LNCAP (cell line): ENCODE results near the gene OLFML2A.

ENCODE experiments used
- TF ChIP-seq, protein P1 (sequence below): fragments of 450-650 bp; IDR thresholded peaks from 2 replicates; pipeline ENCODE4 v1.5.1; 2017; ENCODE audit warnings: mild to moderate bottlenecking

Gene OLFML2A

DNA sequence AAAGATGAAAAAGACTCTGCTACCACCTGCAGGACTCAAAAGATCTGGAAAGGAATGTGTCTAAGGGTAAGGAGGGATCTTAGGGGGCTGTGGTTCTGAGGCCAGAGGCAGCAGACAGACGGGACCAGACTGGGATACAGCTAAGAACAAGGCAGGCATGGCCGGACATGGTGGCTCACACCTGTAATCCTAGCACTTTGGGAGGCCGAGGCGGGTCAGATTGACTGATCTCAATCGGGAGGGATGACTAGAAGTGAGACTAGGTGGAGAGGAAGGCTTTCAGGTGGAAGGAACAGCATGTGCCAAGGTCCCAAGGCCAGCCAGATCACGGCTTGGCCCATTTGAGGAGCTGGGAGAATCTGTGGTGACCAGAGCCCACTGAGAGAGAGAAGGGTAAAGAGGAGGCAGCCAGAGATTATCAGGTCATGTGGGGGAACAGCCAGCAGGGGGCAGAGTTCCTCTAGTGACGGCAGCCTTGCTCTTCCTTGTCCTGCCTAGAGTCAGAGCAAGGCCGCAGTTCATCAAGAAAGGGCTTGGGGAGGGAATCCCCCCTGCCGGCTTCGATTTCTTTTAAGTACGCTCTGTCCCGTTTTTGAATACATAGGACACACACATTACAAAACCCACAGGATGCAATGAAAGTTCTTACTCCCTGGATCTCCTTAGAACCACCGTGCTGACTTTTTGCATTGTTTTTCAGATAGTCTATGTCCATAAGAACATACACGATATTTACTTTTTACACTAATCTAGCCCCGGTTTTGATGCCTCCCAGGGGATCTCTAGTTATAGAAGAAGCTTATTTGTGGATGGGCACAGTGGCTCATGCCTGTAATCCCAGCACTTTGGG lies 2.6 kb upstream of the OLFML2A start:
- TF ChIP-seq, protein P1, sequence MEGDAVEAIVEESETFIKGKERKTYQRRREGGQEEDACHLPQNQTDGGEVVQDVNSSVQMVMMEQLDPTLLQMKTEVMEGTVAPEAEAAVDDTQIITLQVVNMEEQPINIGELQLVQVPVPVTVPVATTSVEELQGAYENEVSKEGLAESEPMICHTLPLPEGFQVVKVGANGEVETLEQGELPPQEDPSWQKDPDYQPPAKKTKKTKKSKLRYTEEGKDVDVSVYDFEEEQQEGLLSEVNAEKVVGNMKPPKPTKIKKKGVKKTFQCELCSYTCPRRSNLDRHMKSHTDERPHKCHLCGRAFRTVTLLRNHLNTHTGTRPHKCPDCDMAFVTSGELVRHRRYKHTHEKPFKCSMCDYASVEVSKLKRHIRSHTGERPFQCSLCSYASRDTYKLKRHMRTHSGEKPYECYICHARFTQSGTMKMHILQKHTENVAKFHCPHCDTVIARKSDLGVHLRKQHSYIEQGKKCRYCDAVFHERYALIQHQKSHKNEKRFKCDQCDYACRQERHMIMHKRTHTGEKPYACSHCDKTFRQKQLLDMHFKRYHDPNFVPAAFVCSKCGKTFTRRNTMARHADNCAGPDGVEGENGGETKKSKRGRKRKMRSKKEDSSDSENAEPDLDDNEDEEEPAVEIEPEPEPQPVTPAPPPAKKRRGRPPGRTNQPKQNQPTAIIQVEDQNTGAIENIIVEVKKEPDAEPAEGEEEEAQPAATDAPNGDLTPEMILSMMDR: peak; percentile 82

DNA sequence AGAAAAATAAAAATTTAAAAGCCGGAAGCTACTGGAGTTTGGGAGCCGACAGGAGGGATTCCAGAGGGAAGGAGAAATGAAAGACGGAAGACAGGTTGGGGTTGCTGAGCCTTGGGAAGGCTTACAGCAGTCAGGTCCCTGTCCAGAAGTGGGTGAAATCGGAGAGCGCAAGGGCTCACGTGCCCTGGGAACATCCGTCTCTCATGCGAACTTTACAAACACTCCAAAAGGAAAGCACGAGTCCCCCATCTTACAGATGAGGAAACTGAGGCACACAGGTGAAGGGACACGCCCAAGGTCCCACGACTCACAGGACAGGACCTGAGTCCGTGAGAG lies 347 bp upstream of the OLFML2A start:
- TF ChIP-seq, protein P1: no peak

DNA sequence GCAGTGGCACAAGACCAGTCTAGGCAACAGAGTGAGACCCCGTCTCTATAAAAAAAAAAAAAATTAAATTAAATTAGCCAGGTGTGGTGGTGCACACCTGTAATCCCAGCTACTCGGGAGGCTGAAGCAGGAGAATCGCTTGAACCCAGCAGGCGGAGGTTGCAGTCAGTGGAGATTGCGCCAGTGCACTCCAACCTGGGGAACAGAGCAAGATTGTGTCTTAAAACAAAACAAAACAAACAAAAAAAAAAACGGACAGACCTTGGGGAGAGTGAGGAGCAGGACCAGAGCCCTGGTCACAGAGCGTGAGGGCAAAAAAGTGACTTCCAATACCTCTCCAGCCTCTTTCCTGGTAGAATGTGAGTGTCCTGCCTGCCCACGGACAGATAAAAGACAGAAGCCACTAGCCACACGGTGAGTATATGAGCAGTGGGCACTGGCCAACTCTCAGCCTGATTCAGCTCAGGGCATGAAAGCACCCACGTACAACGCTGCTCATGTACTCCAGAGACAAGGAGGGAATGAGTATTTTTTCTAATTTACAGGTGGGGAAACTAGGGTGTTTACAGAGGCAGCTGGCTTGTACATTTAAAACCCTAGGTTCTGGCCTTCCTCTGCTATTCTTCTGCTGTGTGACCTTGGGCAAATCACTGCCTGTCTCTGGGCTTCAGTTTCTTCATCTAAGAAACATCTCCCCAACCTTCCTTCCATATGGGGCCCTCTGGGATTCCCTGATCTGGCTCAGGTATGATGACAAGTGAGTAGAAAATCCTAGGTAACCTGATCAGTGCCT lies 1.8 kb downstream of the OLFML2A start:
- TF ChIP-seq, protein P1: no peak

DNA sequence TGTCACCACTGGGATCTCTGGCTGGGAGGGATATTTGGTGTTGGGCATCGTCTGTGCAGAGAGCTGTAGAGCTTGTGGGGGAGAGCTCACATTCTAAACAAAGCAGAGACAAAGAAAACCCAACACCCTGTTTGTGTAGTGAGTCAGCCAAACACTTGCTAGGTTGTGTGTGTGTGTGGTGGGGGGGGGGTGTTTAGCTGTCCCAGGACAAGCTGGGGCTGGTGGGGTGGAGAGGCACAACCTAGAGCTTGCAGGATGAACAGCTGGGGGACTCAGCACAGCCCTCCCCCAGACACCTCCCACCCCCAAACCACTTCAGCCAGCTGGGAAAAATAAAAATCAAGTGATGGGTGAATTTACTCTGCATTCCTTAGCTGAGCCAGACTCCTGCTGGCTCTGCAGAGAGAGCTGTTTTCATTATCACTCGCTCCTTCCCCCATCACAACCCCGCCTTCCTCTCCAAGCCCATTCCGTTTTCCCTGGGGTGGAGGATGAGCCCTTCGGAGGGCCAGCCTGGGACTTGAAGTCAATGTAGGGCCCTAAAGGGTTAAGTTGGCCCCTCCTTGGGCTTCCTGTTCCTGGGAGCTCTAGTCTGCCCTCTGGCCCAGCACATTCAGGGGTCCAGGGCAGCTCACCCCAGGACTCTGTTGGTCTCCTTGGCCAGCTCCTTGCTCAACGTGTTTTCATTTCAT lies 2.6 kb downstream of the OLFML2A start:
- TF ChIP-seq, protein P1: no peak

DNA sequence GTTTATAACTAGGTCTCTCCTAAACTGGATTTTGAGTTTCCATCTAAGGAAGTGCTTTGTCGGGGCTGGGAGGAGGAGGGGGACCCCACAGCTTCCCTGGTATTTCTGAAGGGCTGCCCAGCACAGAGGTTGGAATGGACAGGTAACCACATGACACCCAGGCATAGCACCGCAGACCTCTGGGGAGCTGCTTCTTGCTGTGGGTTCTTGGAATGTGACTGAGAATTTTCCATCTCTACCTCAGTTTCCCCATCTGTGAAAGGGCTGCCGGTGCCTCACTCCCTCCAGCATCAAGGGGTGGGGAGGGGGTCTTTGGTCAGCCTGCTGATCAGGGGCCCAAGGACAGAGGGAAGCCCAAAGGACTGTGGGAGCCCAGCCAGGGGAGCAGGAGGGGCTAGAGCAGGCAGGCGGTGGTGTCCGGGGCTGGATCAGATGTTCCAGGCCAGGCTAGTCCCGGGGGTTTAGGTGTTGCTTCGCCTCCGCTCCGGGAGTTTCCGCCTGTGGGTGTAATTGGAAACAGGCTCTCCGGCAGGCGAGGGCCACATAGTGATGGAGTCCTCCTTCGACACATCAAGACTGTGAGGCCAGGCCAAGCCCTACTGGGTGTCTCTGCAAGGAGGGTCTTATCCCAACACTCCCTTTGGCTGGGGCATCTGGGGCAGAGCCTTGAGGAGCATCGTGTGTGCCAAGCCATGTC lies 3.3 kb downstream of the OLFML2A start:
- TF ChIP-seq, protein P1: no peak

DNA sequence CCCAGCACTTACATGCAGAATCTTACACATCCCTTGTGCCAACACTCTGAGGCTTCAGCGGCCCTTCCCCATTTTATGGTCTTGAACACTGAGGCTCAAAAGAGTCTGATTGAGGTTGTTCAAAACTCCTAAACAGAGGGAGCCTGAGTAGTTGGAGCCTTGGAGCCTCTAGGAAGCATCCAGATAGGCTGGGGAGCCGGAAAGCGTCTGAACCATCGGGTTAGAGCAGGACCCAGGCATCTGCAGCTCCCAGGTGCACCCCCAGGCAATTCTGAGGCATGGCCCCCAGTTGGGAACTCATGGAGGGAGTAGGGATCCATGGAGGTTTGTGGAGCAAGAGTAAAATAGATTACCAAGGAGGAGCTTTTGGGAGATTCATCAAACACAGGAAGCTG lies 3.8 kb downstream of the OLFML2A start:
- TF ChIP-seq, protein P1: no peak
